Neuron (in vitro differentiated cells): ENCODE results near the gene PRPF6.

Source experiments
- H2AFZ ChIP-seq: one replicate; pipeline ENCODE4 v1.6.1; 2013; ENCODE audit warnings: low read depth, mild to moderate bottlenecking, inconsistent platforms, low read length, moderate library complexity
- H3K27me3 ChIP-seq: one replicate; pipeline ENCODE4 v1.6.1; 2013; ENCODE audit warnings: low read length; ENCODE audit not compliant: insufficient read depth
- H3K36me3 ChIP-seq: one replicate; pipeline ENCODE4 v1.6.1; 2013; ENCODE audit warnings: low read length; ENCODE audit not compliant: insufficient read depth
- H3K4me1 ChIP-seq: one replicate; pipeline ENCODE4 v1.6.1; 2013; ENCODE audit warnings: low read length; ENCODE audit not compliant: insufficient read depth
- H3K4me3 ChIP-seq: 2 replicates; pipeline ENCODE4 v1.5.1; 2013; ENCODE audit warnings: mild to moderate bottlenecking, low read length, moderate library complexity
- H3K9me3 ChIP-seq: one replicate; pipeline ENCODE4 v1.6.1; 2013; ENCODE audit warnings: low read length

The PRPF6 gene

DNA sequence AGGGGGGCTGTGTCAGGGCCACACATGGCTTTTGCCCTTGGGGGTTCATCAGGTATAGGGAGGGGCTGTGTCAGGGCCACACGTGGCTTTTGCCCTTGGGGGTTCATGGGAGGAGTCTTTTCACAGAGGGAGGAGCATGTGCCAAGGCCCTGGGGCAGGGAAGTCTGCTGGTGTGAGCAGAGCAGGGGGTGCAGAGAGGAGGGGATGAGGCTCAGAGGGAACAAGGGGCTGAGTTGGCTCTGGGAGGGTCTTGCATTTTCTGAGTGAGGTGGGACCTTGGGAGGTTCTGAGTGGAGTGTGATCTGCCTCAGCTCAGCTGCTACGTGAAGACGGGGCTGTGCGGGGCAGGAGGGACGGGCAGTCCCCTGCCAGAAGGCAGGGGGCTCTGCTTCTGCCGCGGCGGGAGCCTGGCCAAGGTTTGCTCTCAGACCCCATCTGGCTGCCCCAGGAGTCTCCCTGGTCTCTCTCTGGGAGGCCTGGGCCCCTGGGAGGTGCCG lies 74.5 kb downstream of the PRPF6 start:
- Histone ChIP-seq H3K4me1 (peaks cover 24% of the 10 kb centered on the region), H2AFZ (no peak overlapping the region), H3K27me3 (peaks cover 47% of the 10 kb centered on the region), H3K4me3 (no peak overlapping the region), H3K9me3 (no peaks in the 10 kb centered on the region), H3K36me3 (no peaks in the 10 kb centered on the region)

- H3K4me3 ChIP-seq = no peak overlapping the region
- H3K36me3 ChIP-seq = no peaks in the 10 kb centered on the region
- H3K4me1 ChIP-seq = peaks cover 24% of the 10 kb centered on the region
- H3K9me3 ChIP-seq = no peaks in the 10 kb centered on the region
- peaks cover 41% of the 10 kb centered on the region for H3K27me3 ChIP-seq
- H2AFZ ChIP-seq = no peak overlapping the region
Measured at GRCh38 chr20:64055893-64056638, 75.1 kb downstream of the PRPF6 start.

- no peak overlapping the region for H3K4me3 ChIP-seq
- H3K9me3 ChIP-seq = no peaks in the 10 kb centered on the region
- H3K27me3 ChIP-seq = peaks cover 36% of the 10 kb centered on the region
- no peaks in the 10 kb centered on the region for H3K36me3 ChIP-seq
- H2AFZ ChIP-seq = no peak overlapping the region
- peaks cover 24% of the 10 kb centered on the region for H3K4me1 ChIP-seq
Measured at GRCh38 chr20:64056639-64056888, 75.6 kb downstream of the PRPF6 start.

GRCh38 chr20:64056889-64057627 lies 76.1 kb downstream of the PRPF6 start:
- peaks cover 25% of the 10 kb centered on the region for H3K4me1 ChIP-seq
- peaks cover 31% of the 10 kb centered on the region for H3K27me3 ChIP-seq
- no peak overlapping the region for H2AFZ ChIP-seq
- no peaks in the 10 kb centered on the region for H3K36me3 ChIP-seq
- no peak overlapping the region for H3K4me3 ChIP-seq
- H3K9me3 ChIP-seq = no peaks in the 10 kb centered on the region

DNA sequence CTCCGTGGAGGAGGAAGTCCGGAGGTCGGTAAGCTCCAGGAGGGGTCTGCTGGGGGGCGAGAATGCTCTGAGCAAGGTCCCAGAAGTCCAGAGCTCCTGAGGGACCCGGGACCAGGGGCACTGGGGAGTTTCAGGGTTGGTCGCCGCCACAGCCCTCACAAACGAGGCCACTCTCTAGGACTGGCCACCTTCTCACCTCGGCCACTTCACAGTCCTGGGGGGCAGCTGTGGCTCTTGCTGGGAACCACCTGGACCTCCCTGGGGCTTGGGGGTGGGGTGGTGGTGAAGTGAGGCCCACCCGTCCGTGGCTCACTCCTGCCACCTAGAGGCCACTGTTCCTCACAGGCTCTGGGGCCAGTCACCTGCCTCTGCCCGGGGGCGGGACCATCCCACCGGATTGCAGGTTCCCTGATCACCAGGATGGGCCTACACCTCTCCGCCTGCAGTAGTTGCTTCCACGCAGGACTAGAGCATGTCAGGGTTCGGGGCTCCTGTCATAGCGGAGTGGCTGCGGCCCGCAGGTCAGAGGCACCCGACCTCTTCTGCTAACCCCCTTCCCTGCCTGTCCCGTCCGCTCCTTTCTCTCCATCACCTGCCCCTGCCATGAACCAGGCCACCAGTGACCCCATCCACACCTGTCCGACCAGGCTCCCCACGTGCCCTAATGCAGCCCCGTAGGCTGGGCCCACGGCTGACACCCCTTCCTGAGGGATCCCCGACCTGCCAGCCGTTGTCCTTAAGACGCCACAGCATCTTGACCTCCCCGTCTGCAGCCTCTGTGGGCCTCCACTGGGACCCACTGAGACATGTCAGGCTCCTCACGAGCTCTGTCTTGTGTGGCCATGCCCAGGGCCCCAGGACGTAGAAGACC lies 76.9 kb downstream of the PRPF6 start:
- Histone ChIP-seq H2AFZ (no peak overlapping the region), H3K4me1 (peaks cover 32% of the 10 kb centered on the region), H3K36me3 (no peaks in the 10 kb centered on the region), H3K27me3 (peaks cover 23% of the 10 kb centered on the region), H3K4me3 (no peak overlapping the region), H3K9me3 (no peaks in the 10 kb centered on the region)

DNA sequence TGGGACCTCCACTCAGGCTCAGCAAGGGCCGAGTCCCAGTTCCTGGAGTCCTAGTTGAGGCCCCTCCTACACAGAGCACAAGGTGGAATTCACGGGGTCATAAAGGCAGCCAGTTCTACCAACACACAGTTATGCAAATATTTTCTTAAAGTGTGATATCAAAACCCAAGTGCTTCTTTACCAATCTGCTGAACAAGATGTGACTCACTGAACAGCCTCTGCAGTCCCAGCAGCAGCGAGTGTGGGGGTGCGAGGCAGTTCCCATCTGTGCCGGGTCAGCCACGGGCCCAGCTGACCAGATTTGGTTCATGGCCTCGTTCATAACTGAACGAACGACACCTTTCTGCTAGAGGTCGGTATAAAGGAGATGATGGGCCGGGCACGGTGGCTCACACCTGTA lies 77.6 kb downstream of the PRPF6 start:
- H3K4me3 ChIP-seq = no peak overlapping the region
- peaks cover 32% of the 10 kb centered on the region for H3K4me1 ChIP-seq
- no peaks in the 10 kb centered on the region for H3K9me3 ChIP-seq
- H3K36me3 ChIP-seq = no peaks in the 10 kb centered on the region
- H3K27me3 ChIP-seq = peaks cover 16% of the 10 kb centered on the region
- H2AFZ ChIP-seq = no peak overlapping the region

DNA sequence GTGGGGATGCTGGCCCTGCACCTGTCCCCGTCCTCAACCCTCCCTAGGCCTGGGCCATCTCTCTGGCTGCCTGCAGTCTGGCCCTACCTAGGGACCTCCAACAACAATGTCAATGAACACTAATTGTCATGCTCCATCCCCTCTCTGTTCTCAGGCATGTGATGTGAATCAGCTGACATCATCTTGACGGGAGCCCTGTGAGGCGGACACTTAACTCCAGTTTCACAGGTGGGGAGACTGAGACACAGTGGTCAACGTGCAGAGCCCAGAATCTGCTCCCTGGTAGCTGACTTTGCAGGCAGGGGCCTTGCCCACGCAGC lies 81.3 kb downstream of the PRPF6 start:
- peaks cover 23% of the 10 kb centered on the region for H3K4me1 ChIP-seq
- peaks cover 3% of the 10 kb centered on the region for H3K27me3 ChIP-seq
- H3K36me3 ChIP-seq = no peaks in the 10 kb centered on the region
- H2AFZ ChIP-seq = peak overlapping the region; percentile 90
- peak overlapping the region; percentile 68 for H3K4me3 ChIP-seq
- no peaks in the 10 kb centered on the region for H3K9me3 ChIP-seq

DNA sequence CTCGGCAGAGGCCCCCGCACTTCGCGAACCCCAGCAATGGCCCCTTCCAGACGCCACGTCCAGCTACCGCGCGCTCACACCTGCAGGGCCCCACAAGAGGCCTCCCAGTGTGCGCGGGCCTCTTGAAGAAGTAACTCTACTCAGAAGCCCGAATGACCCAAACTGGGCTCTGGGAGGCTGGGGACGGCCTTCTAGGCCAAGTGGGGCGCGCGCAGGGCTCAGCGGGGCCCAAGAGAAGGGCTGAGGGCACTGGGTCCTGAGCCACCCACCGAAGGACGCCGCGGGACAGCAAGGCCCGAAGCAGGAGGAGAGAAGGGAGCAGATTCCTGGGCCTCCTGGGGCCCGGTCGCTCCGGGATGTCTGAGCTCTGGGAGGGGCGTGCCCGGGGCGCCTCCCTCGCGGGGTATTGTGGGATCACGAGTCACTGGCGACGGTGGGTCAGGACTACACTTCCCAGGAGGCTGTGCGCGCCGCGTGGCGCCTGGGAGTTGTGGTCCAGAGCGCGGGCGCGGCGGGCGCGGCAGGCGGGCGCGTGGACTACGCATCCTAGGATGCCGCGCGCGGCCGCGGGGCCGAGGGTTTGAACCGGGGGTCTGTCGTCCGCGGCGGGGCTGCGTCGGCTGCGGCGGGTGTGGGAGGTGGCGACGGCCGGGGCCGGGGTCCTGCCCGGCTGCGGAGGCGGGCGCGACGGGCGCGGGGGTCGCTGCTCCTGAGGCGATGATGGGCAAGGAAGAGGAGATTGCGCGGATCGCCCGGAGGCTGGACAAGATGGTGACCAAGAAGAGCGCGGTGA lies 81.9 kb downstream of the PRPF6 start, which contains the start of gene TCEA2:
Gene TCEA2, plus strand, starts transcription at position 603 of the 793 bp plus-strand sequence. Its CDS starts 115 bp downstream, at position 718.
- Histone ChIP-seq H3K4me1 (peaks cover 23% of the 10 kb centered on the region), H3K4me3 (peak within 1 kb of the TSS; percentile 68), H3K9me3 (no peaks in the 10 kb centered on the region), H3K36me3 (no peaks in the 10 kb centered on the region), H2AFZ (peak within 1 kb of the TSS; percentile 90), H3K27me3 (peaks cover 3% of the 10 kb centered on the region)

- no peaks in the 10 kb centered on the region for H3K9me3 ChIP-seq
- peak overlapping the region; percentile 68 for H3K4me3 ChIP-seq
- H2AFZ ChIP-seq = peak overlapping the region; percentile 90
- peaks cover 23% of the 10 kb centered on the region for H3K4me1 ChIP-seq
- H3K27me3 ChIP-seq = peaks cover 3% of the 10 kb centered on the region
- H3K36me3 ChIP-seq = no peaks in the 10 kb centered on the region
Measured at GRCh38 chr20:64063389-64064144, 82.6 kb downstream of the PRPF6 start.

GRCh38 chr20:64064145-64064698 lies 83.3 kb downstream of the PRPF6 start:
- peaks cover 3% of the 10 kb centered on the region for H3K27me3 ChIP-seq
- no peak overlapping the region for H2AFZ ChIP-seq
- no peaks in the 10 kb centered on the region for H3K36me3 ChIP-seq
- H3K4me1 ChIP-seq = peaks cover 23% of the 10 kb centered on the region
- no peaks in the 10 kb centered on the region for H3K9me3 ChIP-seq
- peak overlapping the region; percentile 68 for H3K4me3 ChIP-seq

- H3K27me3 ChIP-seq = no peaks in the 10 kb centered on the region
- no peak overlapping the region for H2AFZ ChIP-seq
- peaks cover 2% of the 10 kb centered on the region for H3K36me3 ChIP-seq
- no peaks in the 10 kb centered on the region for H3K9me3 ChIP-seq
- H3K4me1 ChIP-seq = peaks cover 23% of the 10 kb centered on the region
- no peak overlapping the region for H3K4me3 ChIP-seq
Measured at GRCh38 chr20:64065062-64065973, 84.4 kb downstream of the PRPF6 start.
